Measurements from ENCODE around the gene EFL1. TPM values are rescaled to one million over a fixed set of nuclear protein-coding genes. Genes with fewer than 3 reads are reported as not detected.
A peak's percentile ranks its signal among the peaks of the same experiment; 100 is the strongest.
"Not testable (repeated sequence)": the region's sequence is repeated elsewhere in the genome, so short reads cannot be mapped to it uniquely, and the experiment has no call there.

Gene EFL1
- total RNA-seq, 4 donors from 2014 or later = 2.8 to 28.3 (median 16.0) TPM

- DNase-seq; intact Hi-C loops (cut with DNase I; ENCODE audit: low total_unique reads): not testable (repeated sequence)
These were observed 19.9 kb upstream of the EFL1 start for GRCh38 chr15:82282386-82282785.

GRCh38 chr15:82281276-82281675 is 18.7 kb upstream of the EFL1 start:
- intact Hi-C loops (cut with DNase I; ENCODE audit: low total_unique reads); H3K27me3 ChIP-seq; DNase-seq; H3K4me1 ChIP-seq; H3K9me3 ChIP-seq; H3K27ac ChIP-seq; H3K4me3 ChIP-seq; H3K36me3 ChIP-seq: not testable (repeated sequence)

More at GRCh38 chr15:82282386-82282785, 19.9 kb upstream of the EFL1 start:
- not testable (repeated sequence) for H3K27me3 ChIP-seq, H3K27ac ChIP-seq, H3K9me3 ChIP-seq, H3K4me3 ChIP-seq, H3K4me1 ChIP-seq, H3K36me3 ChIP-seq

GRCh38 chr15:82275410-82275809 is 12.9 kb upstream of the EFL1 start:
- no peak for TF ChIP-seq POLR2A (IDR thresholded peaks at IDR 0.05)
- TF ChIP-seq CTCF (IDR thresholded peaks at IDR 0.05) = no peak
- no peak for DNase-seq
- intact Hi-C loops (cut with DNase I; ENCODE audit: low total_unique reads) = no loop called here

GRCh38 chr15:82272154-82272553 is 9.6 kb upstream of the EFL1 start:
- no peaks in the 10 kb centered on the region for H3K36me3 ChIP-seq
- no peak for DNase-seq
- no peak overlapping the region for H3K27ac ChIP-seq
- intact Hi-C loops (cut with DNase I; ENCODE audit: low total_unique reads) = no loop called here
- no peaks in the 10 kb centered on the region for H3K9me3 ChIP-seq
- H3K4me1 ChIP-seq = no peaks in the 10 kb centered on the region
- no peak overlapping the region for H3K4me3 ChIP-seq
- no peak for TF ChIP-seq POLR2A (IDR thresholded peaks at IDR 0.05)
- no peak for TF ChIP-seq CTCF (IDR thresholded peaks at IDR 0.05)
- H3K27me3 ChIP-seq = no peaks in the 10 kb centered on the region

More at GRCh38 chr15:82275410-82275809, 12.9 kb upstream of the EFL1 start:
- H3K27me3 ChIP-seq = no peaks in the 10 kb centered on the region
- H3K4me3 ChIP-seq = no peak overlapping the region
- no peaks in the 10 kb centered on the region for H3K9me3 ChIP-seq
- no peaks in the 10 kb centered on the region for H3K4me1 ChIP-seq
- no peaks in the 10 kb centered on the region for H3K36me3 ChIP-seq
- no peak overlapping the region for H3K27ac ChIP-seq

- H3K27me3 ChIP-seq; H3K4me3 ChIP-seq; DNase-seq; H3K4me1 ChIP-seq; intact Hi-C loops (cut with DNase I; ENCODE audit: low total_unique reads); H3K9me3 ChIP-seq; H3K27ac ChIP-seq; H3K36me3 ChIP-seq: not testable (repeated sequence)
These were observed 5.9 kb upstream of the EFL1 start for GRCh38 chr15:82268454-82268853.

GRCh38 chr15:82267137-82267536 is 4.6 kb upstream of the EFL1 start:
- H3K27me3 ChIP-seq; H3K4me3 ChIP-seq; H3K4me1 ChIP-seq; intact Hi-C loops (cut with DNase I; ENCODE audit: low total_unique reads); H3K9me3 ChIP-seq; DNase-seq; H3K36me3 ChIP-seq; H3K27ac ChIP-seq: not testable (repeated sequence)

- no peaks in the 10 kb centered on the region for H3K9me3 ChIP-seq
- intact Hi-C loops (cut with DNase I; ENCODE audit: low total_unique reads) = no loop called here
- no peak overlapping the region for H3K27ac ChIP-seq
- H3K4me3 ChIP-seq = peak overlapping the region; percentile 55 to 56
- peaks cover 0 to 5% of the 10 kb centered on the region in 2 donors for H3K4me1 ChIP-seq
- no peaks in the 10 kb centered on the region for H3K27me3 ChIP-seq
- no peak for TF ChIP-seq POLR2A (IDR thresholded peaks at IDR 0.05)
- TF ChIP-seq CTCF (IDR thresholded peaks at IDR 0.05) = no peak
- no peaks in the 10 kb centered on the region for H3K36me3 ChIP-seq
- no peak for DNase-seq
These were observed 816 bp upstream of the EFL1 start for GRCh38 chr15:82263350-82263749.

- DNase-seq = peak in 1 of 2 donors; percentile 18
- intact Hi-C loops (cut with DNase I; ENCODE audit: low total_unique reads); H3K27me3 ChIP-seq; H3K9me3 ChIP-seq; H3K36me3 ChIP-seq; H3K4me1 ChIP-seq: not testable (repeated sequence)
- Histone ChIP-seq H3K27ac (peak overlapping the region; percentile 36 to 56), H3K4me3 (peak overlapping the region; percentile 55 to 56)
These were observed 740 bp downstream of the EFL1 start for GRCh38 chr15:82261566-82262421.

GRCh38 chr15:82248261-82248660 is 14.3 kb downstream of the EFL1 start:
- H3K9me3 ChIP-seq; intact Hi-C loops (cut with DNase I; ENCODE audit: low total_unique reads); H3K4me3 ChIP-seq; DNase-seq; H3K4me1 ChIP-seq; H3K27me3 ChIP-seq; H3K27ac ChIP-seq; H3K36me3 ChIP-seq: not testable (repeated sequence)

GRCh38 chr15:82245956-82246355 is 16.6 kb downstream of the EFL1 start:
- H3K4me3 ChIP-seq; H3K9me3 ChIP-seq; H3K36me3 ChIP-seq; H3K27me3 ChIP-seq; H3K4me1 ChIP-seq; DNase-seq; intact Hi-C loops (cut with DNase I; ENCODE audit: low total_unique reads); H3K27ac ChIP-seq: not testable (repeated sequence)

All from uterus (tissue), 4 donors.